GM08714 (cell line): ENCODE data around the gene RGS9.

Source experiments
- H3K4me3 ChIP-seq: fragments of 200-500 bp; sonication (Bioruptor generic); 2 replicates; pipeline ENCODE4 v1.5.1; 2014; ENCODE audit warnings: mild to moderate bottlenecking, low read length, inconsistent platforms
- ZNF274 ChIP-seq: IDR thresholded peaks from 2 replicates; pipeline ENCODE4 v1.6.1; 2012; ENCODE audit warnings: mild to moderate bottlenecking, low read depth, low read length

The RGS9 gene

GRCh38 chr17:65219707-65220106 lies 82.5 kb downstream of the RGS9 start:
- H3K4me3 ChIP-seq = no peak overlapping the region
- no peak for TF ChIP-seq ZNF274

GRCh38 chr17:65220732-65221131 lies 83.6 kb downstream of the RGS9 start:
- H3K4me3 ChIP-seq = no peak overlapping the region
- no peak for TF ChIP-seq ZNF274

- no peak overlapping the region for H3K4me3 ChIP-seq
- no peak for TF ChIP-seq ZNF274
These were observed 85.1 kb downstream of the RGS9 start for GRCh38 chr17:65222214-65222738.

GRCh38 chr17:65225061-65225460 lies 87.9 kb downstream of the RGS9 start:
- no peak overlapping the region for H3K4me3 ChIP-seq
- no peak for TF ChIP-seq ZNF274

DNA sequence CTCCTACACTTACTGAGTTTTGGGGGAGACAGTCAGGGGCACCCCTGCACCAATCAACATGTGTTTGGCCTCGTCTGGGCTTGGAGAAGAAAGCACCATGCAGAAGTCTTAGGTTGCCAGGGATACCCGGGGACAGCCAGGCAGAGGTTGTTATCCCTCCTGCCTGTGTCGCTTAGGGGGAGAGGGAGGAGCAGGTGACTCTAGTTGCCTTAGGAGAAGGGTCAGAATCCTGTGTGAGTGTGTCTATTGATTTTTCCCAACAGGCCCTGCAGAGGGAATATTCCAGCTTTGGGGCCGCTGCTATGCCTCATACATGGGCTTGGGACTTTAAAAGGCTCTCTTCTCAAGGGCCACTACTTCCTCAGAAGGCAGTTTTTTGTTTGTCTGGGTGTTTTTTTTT lies 89.1 kb downstream of the RGS9 start:
- TF ChIP-seq ZNF274 = no peak
- no peak overlapping the region for H3K4me3 ChIP-seq

- H3K4me3 ChIP-seq = no peak overlapping the region
- no peak for TF ChIP-seq ZNF274
These were observed 90.5 kb downstream of the RGS9 start for GRCh38 chr17:65227637-65228036.

GRCh38 chr17:65228287-65228686 lies 91.1 kb downstream of the RGS9 start:
- no peak for TF ChIP-seq ZNF274
- H3K4me3 ChIP-seq = no peak overlapping the region

DNA sequence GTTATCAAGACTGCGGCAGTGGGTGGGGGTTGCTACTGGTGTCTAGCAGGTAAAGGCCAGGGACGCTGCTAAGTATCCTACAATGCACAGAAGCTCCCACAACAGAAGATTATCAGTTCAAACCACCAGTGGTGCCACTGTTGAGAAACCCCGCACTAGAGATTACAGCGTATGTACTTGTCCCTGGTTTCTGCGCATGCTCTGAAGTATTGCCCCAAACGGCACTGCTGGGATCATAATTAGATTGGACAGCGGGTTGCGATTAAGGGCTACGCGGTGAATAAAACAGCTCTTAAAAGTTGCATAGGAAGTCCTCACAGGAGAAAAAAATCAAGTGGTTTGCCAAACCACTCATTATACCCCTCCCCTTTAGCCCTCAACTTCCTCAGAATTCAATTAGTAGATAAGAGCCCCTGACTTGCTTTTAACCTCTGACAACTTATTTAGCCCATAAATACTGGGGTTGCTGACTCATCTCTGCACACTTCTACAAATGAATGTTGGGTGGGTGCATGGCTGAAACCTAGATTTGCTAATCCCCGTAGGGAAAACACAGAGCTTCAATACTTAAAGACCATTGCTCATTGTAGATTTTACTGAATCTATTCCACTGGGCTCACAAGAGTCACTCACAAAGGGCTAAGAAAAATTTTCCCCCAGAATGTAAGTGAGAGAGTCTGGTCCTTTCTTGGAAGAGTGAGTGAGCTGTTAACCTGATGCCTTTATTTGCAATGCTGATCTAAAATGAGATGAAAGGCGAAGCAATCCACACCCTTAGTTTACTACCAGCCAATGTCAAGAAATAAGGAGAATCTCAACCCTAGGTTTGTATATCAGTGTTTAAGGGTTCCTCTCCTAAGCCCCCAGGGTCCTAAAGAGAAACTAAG lies 91.8 kb downstream of the RGS9 start:
- no peak for TF ChIP-seq ZNF274
- no peak overlapping the region for H3K4me3 ChIP-seq

DNA sequence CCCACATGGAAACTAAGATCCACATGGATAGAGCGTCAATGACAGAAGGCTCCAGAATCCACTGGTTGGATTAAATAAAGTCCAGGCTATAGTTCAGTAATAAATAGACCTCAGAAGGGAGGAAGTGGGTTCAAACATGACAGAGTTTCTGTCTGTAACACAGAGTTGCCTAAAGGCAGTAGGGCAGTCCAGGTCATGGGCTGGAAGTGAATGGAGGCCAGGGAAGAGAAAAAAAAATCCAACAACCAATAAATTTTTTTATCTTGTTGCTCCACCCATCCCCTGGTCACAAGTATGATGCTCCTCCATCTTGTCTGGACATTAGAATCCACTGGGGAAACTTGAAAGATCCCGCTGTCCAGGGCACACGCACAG lies 92.4 kb downstream of the RGS9 start:
- no peak for TF ChIP-seq ZNF274
- no peak overlapping the region for H3K4me3 ChIP-seq

DNA sequence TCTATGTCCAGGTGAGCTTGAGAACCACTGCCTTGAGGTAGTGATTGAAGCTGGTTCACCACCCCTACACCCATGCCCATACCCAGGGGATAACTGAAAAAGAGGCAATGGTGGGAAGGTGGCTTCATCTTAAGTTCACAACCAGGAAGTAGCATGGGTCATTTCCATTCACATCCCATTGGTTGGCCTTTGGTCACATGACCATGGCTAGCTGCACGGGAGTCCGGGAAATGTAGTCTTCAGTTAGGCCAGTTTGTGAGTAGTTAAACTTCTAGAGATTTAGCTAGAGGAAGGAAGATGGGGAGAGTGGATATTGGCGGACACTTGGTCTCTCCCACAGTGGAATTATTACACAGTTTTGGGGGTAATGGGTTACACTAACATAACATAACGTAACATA lies 92.9 kb downstream of the RGS9 start:
- no peak overlapping the region for H3K4me3 ChIP-seq
- TF ChIP-seq ZNF274 = no peak

DNA sequence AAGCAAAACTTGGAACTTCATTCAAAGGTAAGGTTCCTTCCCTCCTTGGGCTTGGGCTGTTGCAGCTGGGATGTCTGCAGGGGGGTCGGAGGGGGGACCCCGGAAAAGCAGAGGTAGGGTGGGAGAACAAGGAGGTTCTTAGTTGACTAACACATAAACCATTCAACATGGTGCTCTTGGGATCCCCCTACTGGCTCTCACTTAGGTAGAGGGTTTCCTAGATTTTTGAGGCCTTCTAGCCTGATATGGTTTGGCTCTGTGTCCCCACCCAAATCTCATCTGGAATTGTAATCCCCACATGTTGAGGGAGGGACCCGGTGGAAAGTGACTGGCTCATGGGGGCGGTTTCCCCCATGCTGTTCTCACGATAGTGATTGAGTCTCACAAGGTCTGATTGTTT lies 93.9 kb downstream of the RGS9 start:
- H3K4me3 ChIP-seq = no peak overlapping the region
- no peak for TF ChIP-seq ZNF274

GRCh38 chr17:65231662-65232335 lies 94.6 kb downstream of the RGS9 start:
- no peak for TF ChIP-seq ZNF274
- no peak overlapping the region for H3K4me3 ChIP-seq

GRCh38 chr17:65235284-65235683 lies 98.1 kb downstream of the RGS9 start:
- H3K4me3 ChIP-seq = no peak overlapping the region
- no peak for TF ChIP-seq ZNF274

GRCh38 chr17:65236321-65236720 lies 99.2 kb downstream of the RGS9 start:
- H3K4me3 ChIP-seq = no peak overlapping the region
- TF ChIP-seq ZNF274 = no peak
